HepG2 (cell line): ENCODE data around the gene IRS1. TPM values are rescaled to one million over a fixed set of nuclear protein-coding genes. Genes with fewer than 3 reads are reported as not detected.
A peak's percentile ranks its signal among the peaks of the same experiment; 100 is the strongest.

Source experiments
- ELF3 ChIP-seq: IDR thresholded peaks from 2 replicates; pipeline ENCODE4 v1.6.1; 2016; ENCODE audit warnings: missing genetic modification reagents, missing compliant biosample characterization
- GTF2F1 ChIP-seq: fragments of 150-350 bp; IDR thresholded peaks from 2 replicates; pipeline ENCODE4 v1.6.1; 2014; ENCODE audit warnings: low read length
- HIVEP1 ChIP-seq: sonication (generic); formaldehyde crosslinking; IDR thresholded peaks from 2 replicates; pipeline ENCODE4 v1.4.0; 2020; ENCODE audit warnings: mild to moderate bottlenecking, missing genetic modification reagents
- MED8 ChIP-seq: sonication (generic); formaldehyde crosslinking; IDR thresholded peaks from 2 replicates; pipeline ENCODE4 v1.8.1; 2023; ENCODE audit warnings: mild to moderate bottlenecking, missing genetic modification reagents; ENCODE audit not compliant: insufficient replicate concordance
- MTA1 ChIP-seq: sonication (generic); formaldehyde crosslinking; IDR thresholded peaks from 2 replicates; pipeline ENCODE4 v1.4.0; 2020; ENCODE audit warnings: missing genetic modification reagents, mild to moderate bottlenecking, borderline replicate concordance
- MTF1 ChIP-seq: sonication (generic); formaldehyde crosslinking; IDR thresholded peaks from 2 replicates; pipeline ENCODE4 v1.5.0; 2020; ENCODE audit warnings: missing genetic modification reagents
- NCOA5 ChIP-seq: sonication (generic); formaldehyde crosslinking; IDR thresholded peaks from 2 replicates; pipeline ENCODE4 v1.4.0; 2020; ENCODE audit warnings: missing genetic modification reagents
- NFE2L2 ChIP-seq: fragments of 150-350 bp; IDR thresholded peaks from 2 replicates; pipeline ENCODE4 v1.6.1; 2014; ENCODE audit warnings: low read length
- POGZ ChIP-seq: sonication (generic); formaldehyde crosslinking; IDR thresholded peaks from 2 replicates; pipeline ENCODE4 v1.4.0; 2020; ENCODE audit warnings: mild to moderate bottlenecking, missing genetic modification reagents
- RBAK ChIP-seq: sonication (generic); formaldehyde crosslinking; IDR thresholded peaks from 2 replicates; pipeline ENCODE4 v1.5.1; 2020; ENCODE audit warnings: mild to moderate bottlenecking, missing genetic modification reagents
- RBFOX2 ChIP-seq: fragments of 200-400 bp; formaldehyde crosslinking; IDR thresholded peaks from 2 replicates; pipeline ENCODE4 v1.6.1; 2017; ENCODE audit warnings: low read depth, mild to moderate bottlenecking, low read length
- SAP130 ChIP-seq: IDR thresholded peaks from 2 replicates; pipeline ENCODE4 v1.6.1; 2016; ENCODE audit warnings: low read depth
- SMAD3 ChIP-seq: sonication (generic); formaldehyde crosslinking; IDR thresholded peaks from 2 replicates; pipeline ENCODE4 v1.4.0; 2020; ENCODE audit warnings: missing genetic modification reagents
- SPEN ChIP-seq: sonication (generic); formaldehyde crosslinking; IDR thresholded peaks from 2 replicates; pipeline ENCODE4 v1.5.1; 2020; ENCODE audit warnings: low read depth, mild to moderate bottlenecking, missing genetic modification reagents
- TRIM24 ChIP-seq: sonication (generic); formaldehyde crosslinking; IDR thresholded peaks from 2 replicates; pipeline ENCODE4 v1.8.0; 2022; ENCODE audit warnings: mild to moderate bottlenecking, missing genetic modification reagents
- ZNF138 ChIP-seq: sonication (generic); formaldehyde crosslinking; IDR thresholded peaks from 2 replicates; pipeline ENCODE4 v1.5.0; 2020; ENCODE audit warnings: mild to moderate bottlenecking, low read depth, missing genetic modification reagents
- ZNF17 ChIP-seq: sonication (generic); formaldehyde crosslinking; IDR thresholded peaks from 2 replicates; pipeline ENCODE4 v1.5.0; 2020; ENCODE audit warnings: mild to moderate bottlenecking, missing genetic modification reagents
- ZNF256 ChIP-seq: sonication (generic); formaldehyde crosslinking; conservative IDR thresholded peaks from 2 replicates; pipeline ENCODE4 v1.4.0; 2020; ENCODE audit warnings: missing genetic modification reagents
- ZNF263 ChIP-seq: sonication (generic); formaldehyde crosslinking; IDR thresholded peaks from 2 replicates; pipeline ENCODE4 v1.4.0; 2020; ENCODE audit warnings: missing genetic modification reagents
- ZNF430 ChIP-seq: sonication (generic); formaldehyde crosslinking; IDR thresholded peaks from 2 replicates; pipeline ENCODE4 v1.9.0; 2021; ENCODE audit warnings: mild to moderate bottlenecking, missing genetic modification reagents
- ZNF598 ChIP-seq: sonication (generic); formaldehyde crosslinking; IDR thresholded peaks from 2 replicates; pipeline ENCODE4 v1.5.1; 2020; ENCODE audit warnings: mild to moderate bottlenecking, missing genetic modification reagents, borderline replicate concordance
- ZNF83 ChIP-seq: sonication (generic); formaldehyde crosslinking; IDR thresholded peaks from 2 replicates; pipeline ENCODE4 v1.4.0; 2020; ENCODE audit warnings: missing genetic modification reagents, mild to moderate bottlenecking, borderline replicate concordance
- ZNF879 ChIP-seq: sonication (generic); formaldehyde crosslinking; IDR thresholded peaks from 2 replicates; pipeline ENCODE4 v1.8.1; 2023; ENCODE audit warnings: missing genetic modification reagents
- polyA plus RNA-seq, 8 experiments: library from polyadenylated mRNA; depleted of rRNA in 3 of 8; stranded (reverse) in 7 of 8; unstranded in 1 of 8; fragments of >200 nt; fragmentation: Illumina TruSeq in 4 of 8; extraction: Trizol in 4 of 8; gene quantifications; 2 replicates each; pipeline versions ENCODE4 v1.2.1 to v1.2.3, GENCODE V29; 2011 to 2016; ENCODE audit warnings: low read depth in 4 of 8, missing spikeins in 1 of 8, mixed read lengths in 1 of 8; ENCODE audit not compliant: insufficient read depth in 1 of 8
- total RNA-seq, 5 experiments: library from RNA; depleted of rRNA; stranded (reverse); fragments of >200 nt; fragmentation: Illumina TruSeq; extraction: Trizol; gene quantifications; 2 replicates each; pipeline ENCODE4 v1.2.3, GENCODE V29; 2016; ENCODE audit warnings: low read depth in 1 of 5
- TF ChIP-seq, protein P1 (sequence below): sonication (generic); formaldehyde crosslinking; IDR thresholded peaks from 2 replicates; pipeline ENCODE4 v1.4.0; 2020; ENCODE audit warnings: missing genetic modification reagents
- TF ChIP-seq, protein P2 (sequence below): sonication (generic); formaldehyde crosslinking; IDR thresholded peaks from 2 replicates; pipeline ENCODE4 v1.4.0; 2020; ENCODE audit warnings: missing genetic modification reagents, borderline replicate concordance
- TF ChIP-seq, protein P3 (sequence below): sonication (generic); formaldehyde crosslinking; IDR thresholded peaks from 2 replicates; pipeline ENCODE4 v1.5.0; 2020; ENCODE audit warnings: mild to moderate bottlenecking, missing genetic modification reagents, borderline replicate concordance

The IRS1 gene
- total and polyA plus RNA-seq, 2 of the 13 experiments (the other 11 are each of a cell fraction or from before 2014, with no cell fraction given), result 8.7 to 9.0 TPM

DNA sequence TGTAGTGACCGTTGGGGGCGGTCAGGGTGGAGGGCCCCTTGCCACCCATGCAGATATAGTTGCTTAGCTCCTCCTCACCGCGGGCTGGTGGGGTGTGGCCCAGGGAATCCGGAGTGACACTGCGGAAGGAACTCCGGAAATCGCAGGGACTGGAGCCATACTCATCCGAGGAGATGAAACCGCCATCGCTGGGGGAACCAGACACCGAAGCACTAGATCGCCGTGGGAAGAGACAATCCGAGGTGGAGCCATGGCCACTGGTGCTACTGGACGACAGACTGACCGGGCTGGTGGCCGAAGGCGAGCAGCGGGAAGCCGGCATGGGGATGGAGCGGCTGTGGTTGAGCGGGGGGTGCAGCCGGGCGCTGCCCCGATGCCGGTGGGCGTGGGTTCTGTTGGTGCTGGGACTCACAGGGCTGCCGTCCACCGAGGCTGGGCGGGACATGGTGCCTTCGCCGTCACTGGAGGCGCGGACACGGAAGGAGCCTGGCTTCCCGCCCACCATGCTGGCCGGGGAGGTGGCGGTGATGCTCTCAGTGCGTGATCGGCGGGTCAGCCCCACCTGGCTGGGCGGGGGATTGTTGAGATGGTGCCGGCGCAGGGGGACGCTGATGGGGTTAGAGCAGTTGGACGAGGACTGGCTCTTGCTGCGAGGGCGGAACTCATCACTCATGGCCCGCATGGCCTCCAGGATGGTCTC, 2.2 kb downstream of the IRS1 start (continued):
- TF ChIP-seq, protein P1, sequence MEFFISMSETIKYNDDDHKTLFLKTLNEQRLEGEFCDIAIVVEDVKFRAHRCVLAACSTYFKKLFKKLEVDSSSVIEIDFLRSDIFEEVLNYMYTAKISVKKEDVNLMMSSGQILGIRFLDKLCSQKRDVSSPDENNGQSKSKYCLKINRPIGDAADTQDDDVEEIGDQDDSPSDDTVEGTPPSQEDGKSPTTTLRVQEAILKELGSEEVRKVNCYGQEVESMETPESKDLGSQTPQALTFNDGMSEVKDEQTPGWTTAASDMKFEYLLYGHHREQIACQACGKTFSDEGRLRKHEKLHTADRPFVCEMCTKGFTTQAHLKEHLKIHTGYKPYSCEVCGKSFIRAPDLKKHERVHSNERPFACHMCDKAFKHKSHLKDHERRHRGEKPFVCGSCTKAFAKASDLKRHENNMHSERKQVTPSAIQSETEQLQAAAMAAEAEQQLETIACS (CRISPR knock-in tag), result no peak
- TF ChIP-seq ZNF263 (CRISPR knock-in tag) (no peak), ZNF598 (0 out of 2 replicates have a peak, but pooled peaks have one; percentile 66), MED8 (CRISPR knock-in tag) (peak; percentile 50), POGZ (CRISPR knock-in tag) (0 out of 2 replicates have a peak, but pooled peaks have one; percentile 52), NCOA5 (CRISPR knock-in tag) (no peak), NFE2L2 (no peak), TRIM24 (CRISPR knock-in tag) (0 out of 2 replicates have a peak, but pooled peaks have one; percentile 20), ZNF430 (CRISPR knock-in tag) (no peak), RBAK (no peak), ZNF256 (CRISPR knock-in tag) (no peak), SMAD3 (no peak), MTA1 (CRISPR knock-in tag) (0 out of 2 replicates have a peak, but pooled peaks have one; percentile 51), HIVEP1 (CRISPR knock-in tag) (0 out of 2 replicates have a peak, but pooled peaks have one; percentile 8), ELF3 (no peak), MTF1 (CRISPR knock-in tag) (no peak), SAP130 (CRISPR knock-in tag) (no peak), ZNF879 (CRISPR knock-in tag) (no peak), ZNF17 (no peak), ZNF83 (no peak), ZNF138 (CRISPR knock-in tag) (no peak), SPEN (no peak), GTF2F1 (no peak), RBFOX2 (peak; percentile 73; the same call in 1 of the 2 replicates)
- TF ChIP-seq, protein P2, sequence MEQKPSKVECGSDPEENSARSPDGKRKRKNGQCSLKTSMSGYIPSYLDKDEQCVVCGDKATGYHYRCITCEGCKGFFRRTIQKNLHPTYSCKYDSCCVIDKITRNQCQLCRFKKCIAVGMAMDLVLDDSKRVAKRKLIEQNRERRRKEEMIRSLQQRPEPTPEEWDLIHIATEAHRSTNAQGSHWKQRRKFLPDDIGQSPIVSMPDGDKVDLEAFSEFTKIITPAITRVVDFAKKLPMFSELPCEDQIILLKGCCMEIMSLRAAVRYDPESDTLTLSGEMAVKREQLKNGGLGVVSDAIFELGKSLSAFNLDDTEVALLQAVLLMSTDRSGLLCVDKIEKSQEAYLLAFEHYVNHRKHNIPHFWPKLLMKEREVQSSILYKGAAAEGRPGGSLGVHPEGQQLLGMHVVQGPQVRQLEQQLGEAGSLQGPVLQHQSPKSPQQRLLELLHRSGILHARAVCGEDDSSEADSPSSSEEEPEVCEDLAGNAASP (CRISPR knock-in tag), result no peak
- TF ChIP-seq, protein P3, sequence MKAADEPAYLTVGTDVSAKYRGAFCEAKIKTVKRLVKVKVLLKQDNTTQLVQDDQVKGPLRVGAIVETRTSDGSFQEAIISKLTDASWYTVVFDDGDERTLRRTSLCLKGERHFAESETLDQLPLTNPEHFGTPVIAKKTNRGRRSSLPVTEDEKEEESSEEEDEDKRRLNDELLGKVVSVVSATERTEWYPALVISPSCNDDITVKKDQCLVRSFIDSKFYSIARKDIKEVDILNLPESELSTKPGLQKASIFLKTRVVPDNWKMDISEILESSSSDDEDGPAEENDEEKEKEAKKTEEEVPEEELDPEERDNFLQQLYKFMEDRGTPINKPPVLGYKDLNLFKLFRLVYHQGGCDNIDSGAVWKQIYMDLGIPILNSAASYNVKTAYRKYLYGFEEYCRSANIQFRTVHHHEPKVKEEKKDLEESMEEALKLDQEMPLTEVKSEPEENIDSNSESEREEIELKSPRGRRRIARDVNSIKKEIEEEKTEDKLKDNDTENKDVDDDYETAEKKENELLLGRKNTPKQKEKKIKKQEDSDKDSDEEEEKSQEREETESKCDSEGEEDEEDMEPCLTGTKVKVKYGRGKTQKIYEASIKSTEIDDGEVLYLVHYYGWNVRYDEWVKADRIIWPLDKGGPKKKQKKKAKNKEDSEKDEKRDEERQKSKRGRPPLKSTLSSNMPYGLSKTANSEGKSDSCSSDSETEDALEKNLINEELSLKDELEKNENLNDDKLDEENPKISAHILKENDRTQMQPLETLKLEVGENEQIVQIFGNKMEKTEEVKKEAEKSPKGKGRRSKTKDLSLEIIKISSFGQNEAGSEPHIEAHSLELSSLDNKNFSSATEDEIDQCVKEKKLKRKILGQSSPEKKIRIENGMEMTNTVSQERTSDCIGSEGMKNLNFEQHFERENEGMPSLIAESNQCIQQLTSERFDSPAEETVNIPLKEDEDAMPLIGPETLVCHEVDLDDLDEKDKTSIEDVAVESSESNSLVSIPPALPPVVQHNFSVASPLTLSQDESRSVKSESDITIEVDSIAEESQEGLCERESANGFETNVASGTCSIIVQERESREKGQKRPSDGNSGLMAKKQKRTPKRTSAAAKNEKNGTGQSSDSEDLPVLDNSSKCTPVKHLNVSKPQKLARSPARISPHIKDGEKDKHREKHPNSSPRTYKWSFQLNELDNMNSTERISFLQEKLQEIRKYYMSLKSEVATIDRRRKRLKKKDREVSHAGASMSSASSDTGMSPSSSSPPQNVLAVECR, result no peak
